HG03460 (cell line): Measurements from ENCODE around the gene RAE1.
"Not testable (repeated sequence)": the region's sequence is repeated elsewhere in the genome, so short reads cannot be mapped to it uniquely, and the experiment has no call there.

Experiments
- ATAC-seq: cut with Tn5 transposase; IDR thresholded peaks from one replicate; pipeline ENCODE4 v1.9.1; 2021; ENCODE audit not compliant: unreplicated experiment

RAE1 gene

GRCh38 chr20:57411406-57412283 is 60.6 kb downstream of the RAE1 start:
- no peak for ATAC-seq

GRCh38 chr20:57412347-57413029 is 61.4 kb downstream of the RAE1 start:
- no peak for ATAC-seq

DNA sequence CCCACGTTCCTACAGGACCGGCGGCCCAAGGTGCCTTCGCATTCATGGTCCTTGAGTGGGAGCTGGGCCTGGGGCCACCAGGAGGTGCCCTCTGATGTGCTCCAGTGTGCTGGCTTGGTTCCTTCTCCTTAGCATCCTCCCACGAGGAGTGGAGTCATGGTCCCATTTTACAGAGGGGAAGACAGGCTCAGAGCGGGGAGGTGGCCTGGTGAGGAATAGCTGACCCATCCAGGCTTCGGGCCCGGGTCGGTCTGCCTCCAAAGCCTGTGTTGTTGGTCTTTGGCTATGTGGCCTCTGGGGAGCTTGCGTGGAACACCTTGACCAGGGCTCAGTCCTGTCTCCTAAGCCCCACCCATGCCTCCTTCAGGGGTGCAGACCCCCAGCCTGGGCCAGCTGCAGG is 62.9 kb downstream of the RAE1 start:
- ATAC-seq, result no peak

- no peak for ATAC-seq
Observed at GRCh38 chr20:57414867-57415592, 64.0 kb downstream of the RAE1 start.

- ATAC-seq, result no peak
Observed at GRCh38 chr20:57415771-57416170, 64.7 kb downstream of the RAE1 start.

- no peak for ATAC-seq
Observed at GRCh38 chr20:57416296-57417022, 65.4 kb downstream of the RAE1 start.

DNA sequence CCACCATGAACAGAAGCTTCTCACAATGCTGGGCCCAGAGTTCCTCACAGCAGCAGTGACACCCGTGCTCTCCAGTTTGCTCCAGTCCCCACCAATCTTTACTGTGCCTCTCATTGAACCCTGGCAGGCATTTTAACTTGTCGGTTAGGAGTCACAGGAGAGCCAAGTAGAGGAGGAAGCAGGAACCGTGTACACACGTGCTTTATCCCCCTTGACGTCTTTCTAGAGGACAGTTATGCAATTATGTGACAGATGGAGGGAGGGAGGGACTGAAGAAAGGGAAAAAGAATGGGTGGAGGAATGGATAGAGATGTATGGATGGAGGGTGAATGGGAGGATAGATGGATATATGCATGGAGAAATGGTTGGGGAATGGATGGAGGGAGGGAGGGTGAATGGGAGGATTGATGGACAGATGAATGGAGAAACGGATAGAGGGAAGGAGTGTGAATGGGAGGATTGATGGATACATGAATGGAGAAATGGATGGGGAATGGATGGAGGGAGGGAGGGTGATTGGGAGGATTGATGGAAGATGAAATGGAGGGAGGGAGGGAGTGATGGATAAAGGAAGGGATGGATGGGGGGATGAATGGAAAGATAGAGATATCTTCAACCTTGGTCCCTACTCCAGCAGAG is 66.1 kb downstream of the RAE1 start:
- ATAC-seq, result no peak

DNA sequence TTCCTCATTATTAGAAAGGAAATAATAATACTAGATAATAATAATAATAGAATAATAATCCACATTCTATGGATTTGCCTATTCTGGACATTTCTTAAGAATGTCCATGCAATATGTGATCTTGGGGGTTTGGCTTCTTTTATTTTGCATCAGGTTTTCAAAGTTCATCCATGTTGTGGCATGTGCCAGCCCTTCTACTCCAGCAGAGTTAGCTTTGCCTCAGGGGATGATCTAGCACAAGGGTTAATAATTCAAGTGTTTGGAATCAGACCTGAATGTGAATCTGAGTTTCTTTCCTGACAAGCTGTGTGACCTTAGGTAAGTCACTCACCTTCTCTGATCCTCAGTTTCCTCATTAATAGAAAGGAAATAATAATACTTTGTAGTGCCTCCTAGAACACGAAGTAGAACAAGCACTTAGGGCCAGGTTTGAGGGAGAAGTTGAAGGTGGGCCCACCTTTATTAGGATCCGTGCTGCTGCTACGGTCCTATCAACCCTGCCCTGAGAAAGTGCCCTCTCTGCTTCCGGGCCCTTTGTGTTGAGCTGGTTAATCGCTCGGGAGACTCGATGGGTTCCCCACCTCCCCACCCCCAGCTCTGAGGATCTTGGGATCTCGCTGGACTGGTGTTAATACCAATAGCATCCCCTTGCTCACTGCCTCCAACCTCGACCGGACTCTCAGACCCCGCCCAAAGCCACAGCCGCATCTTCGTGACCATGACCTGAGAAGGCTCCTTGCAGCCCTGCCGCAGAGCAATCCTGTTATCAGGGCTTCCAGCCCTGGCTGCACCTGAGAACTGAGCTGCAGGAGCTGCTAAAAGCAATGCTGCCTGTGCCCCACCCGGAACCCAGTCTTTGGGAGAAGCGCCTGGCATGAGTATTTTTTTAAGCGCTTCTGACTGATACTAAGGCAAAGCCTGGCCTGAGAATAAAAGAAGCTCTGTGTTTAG is 67.0 kb downstream of the RAE1 start:
- ATAC-seq, result no peak

DNA sequence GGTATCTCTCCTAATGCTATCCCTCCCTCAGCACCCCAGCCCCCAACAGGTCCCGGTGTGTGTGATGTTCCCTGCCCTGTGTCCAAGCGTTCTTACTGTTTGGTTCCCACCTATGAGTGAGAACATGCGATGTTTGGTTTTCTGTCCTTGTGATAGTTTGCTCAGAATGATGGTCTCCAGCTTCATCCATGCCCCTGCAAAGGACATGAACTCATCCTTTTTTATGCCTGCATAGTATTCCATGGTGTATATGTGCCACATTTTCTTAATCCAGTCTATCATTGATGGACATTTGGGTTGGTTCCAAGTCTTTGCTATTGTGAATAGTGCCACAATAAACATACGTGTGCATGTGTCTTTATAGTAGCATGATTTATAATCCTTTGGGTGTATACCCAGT is 68.4 kb downstream of the RAE1 start:
- not testable (repeated sequence) for ATAC-seq

- ATAC-seq, result no peak
Observed at GRCh38 chr20:57420571-57421252, 69.7 kb downstream of the RAE1 start.

GRCh38 chr20:57421253-57422220 is 70.5 kb downstream of the RAE1 start:
- no peak for ATAC-seq

DNA sequence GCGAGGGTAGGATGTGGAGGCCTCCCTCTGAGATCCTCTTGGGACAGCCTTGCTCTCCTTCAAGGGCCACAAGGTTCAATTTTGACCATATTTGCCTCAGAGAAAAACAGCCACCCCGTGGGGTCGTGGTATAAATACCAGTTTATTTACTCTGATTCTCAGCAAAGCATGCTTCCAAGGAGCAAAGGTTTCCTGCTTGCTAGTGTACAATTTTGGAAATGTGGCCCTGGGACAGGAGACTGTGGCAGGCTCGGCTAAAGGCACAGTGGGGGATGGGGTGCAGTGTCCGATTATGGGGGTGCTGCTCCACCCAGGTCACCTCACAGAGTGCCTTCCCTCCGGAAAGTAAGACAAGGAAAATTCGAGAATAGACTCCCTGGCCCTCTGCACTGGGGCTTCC is 71.2 kb downstream of the RAE1 start:
- ATAC-seq, result no peak

- no peak for ATAC-seq
Observed at GRCh38 chr20:57425150-57426013, 74.3 kb downstream of the RAE1 start.

GRCh38 chr20:57426271-57426689 is 75.2 kb downstream of the RAE1 start:
- ATAC-seq, result no peak

DNA sequence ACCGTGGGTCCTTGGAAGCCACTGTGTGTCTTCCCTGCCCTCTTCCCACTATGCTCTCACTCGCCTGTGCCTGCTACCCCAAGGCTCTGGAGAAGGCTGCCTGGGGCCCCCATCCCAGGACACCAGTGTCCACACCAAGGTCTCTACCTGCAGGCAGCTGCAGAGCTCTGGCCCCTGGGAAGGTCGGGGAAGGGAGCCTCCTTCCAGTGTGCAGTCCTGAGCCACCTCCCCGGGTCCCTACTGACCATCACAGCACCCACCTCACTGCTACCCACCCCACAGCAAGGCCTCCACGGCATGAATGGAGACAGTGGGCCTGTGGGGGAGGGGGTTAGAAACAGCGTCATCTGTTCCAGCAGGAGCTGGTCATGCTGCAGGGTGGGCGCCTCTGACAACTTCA is 75.8 kb downstream of the RAE1 start:
- no peak for ATAC-seq

- ATAC-seq, result no peak
Observed at GRCh38 chr20:57428324-57429158, 77.5 kb downstream of the RAE1 start.
